ENCODE results near the gene PLA2G2F.

PLA2G2F gene

DNA sequence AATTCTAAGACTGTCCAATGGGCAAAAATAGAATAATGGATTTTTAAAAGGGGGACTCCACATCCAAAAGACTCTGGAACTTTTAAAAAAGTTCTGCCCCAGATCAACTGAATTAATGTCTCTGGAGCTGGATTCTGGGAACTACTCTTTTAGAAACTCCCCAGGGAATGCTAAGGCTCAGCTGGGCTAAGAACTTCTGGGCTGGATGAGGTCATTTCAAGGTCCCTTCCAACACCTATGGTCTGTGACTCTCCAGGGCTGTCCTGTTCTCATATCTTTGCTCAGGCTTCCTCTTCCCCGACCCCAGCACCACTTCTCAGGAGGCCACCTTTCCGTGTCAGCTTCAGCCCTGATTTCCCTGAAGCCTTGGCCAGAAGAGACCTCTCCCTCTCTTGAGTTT lies 60.7 kb downstream of the PLA2G2F start:
- DNase-seq (ENCODE audit: low read depth), result no peak
- no peak overlapping the region for H3K4me3 ChIP-seq (ENCODE audit: low read depth, low read length)

Measured in skeletal muscle cell (primary cell).